ENCODE data around the gene PLD5.

Gene PLD5

DNA sequence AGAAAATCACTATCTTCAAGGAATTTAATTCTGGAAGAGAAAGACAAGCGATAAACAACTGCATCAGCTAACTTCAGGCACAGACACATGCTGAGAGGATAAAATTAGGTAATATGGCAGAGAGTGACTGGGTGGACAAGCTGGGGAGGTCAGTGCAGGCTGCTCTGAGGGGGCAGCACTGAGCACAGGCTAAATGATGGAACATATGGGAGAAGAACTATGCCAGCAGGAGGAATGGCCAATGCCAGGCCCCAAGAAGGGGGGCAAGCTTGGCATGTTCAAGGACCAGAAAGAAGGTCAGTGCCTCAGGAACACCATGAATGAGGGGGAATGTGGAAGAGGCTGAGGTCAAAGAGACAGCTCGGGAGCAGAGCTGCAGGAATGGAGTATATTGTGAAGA lies 334.9 kb downstream of the PLD5 start:
- TF ChIP-seq, protein P1, sequence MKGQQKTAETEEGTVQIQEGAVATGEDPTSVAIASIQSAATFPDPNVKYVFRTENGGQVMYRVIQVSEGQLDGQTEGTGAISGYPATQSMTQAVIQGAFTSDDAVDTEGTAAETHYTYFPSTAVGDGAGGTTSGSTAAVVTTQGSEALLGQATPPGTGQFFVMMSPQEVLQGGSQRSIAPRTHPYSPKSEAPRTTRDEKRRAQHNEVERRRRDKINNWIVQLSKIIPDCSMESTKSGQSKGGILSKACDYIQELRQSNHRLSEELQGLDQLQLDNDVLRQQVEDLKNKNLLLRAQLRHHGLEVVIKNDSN (IDR thresholded peaks at IDR 0.05) = no peak
- no peak for TF ChIP-seq CREB1 (IDR thresholded peaks at IDR 0.05; ENCODE audit: low read depth)
- TF ChIP-seq, protein P2, sequence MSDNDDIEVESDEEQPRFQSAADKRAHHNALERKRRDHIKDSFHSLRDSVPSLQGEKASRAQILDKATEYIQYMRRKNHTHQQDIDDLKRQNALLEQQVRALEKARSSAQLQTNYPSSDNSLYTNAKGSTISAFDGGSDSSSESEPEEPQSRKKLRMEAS (IDR thresholded peaks at IDR 0.05) = no peak
- TF ChIP-seq FOXM1 (IDR thresholded peaks at IDR 0.05; ENCODE audit: borderline replicate concordance, low read depth) = no peak
- TF ChIP-seq TCF12 (IDR thresholded peaks at IDR 0.05; ENCODE audit: low read depth) = no peak
- no peak for TF ChIP-seq TAF1 (IDR thresholded peaks at IDR 0.05; ENCODE audit: low read depth)
- no peak for TF ChIP-seq RAD21 (IDR thresholded peaks at IDR 0.05; ENCODE audit: low read depth)
- TF ChIP-seq, protein P3, sequence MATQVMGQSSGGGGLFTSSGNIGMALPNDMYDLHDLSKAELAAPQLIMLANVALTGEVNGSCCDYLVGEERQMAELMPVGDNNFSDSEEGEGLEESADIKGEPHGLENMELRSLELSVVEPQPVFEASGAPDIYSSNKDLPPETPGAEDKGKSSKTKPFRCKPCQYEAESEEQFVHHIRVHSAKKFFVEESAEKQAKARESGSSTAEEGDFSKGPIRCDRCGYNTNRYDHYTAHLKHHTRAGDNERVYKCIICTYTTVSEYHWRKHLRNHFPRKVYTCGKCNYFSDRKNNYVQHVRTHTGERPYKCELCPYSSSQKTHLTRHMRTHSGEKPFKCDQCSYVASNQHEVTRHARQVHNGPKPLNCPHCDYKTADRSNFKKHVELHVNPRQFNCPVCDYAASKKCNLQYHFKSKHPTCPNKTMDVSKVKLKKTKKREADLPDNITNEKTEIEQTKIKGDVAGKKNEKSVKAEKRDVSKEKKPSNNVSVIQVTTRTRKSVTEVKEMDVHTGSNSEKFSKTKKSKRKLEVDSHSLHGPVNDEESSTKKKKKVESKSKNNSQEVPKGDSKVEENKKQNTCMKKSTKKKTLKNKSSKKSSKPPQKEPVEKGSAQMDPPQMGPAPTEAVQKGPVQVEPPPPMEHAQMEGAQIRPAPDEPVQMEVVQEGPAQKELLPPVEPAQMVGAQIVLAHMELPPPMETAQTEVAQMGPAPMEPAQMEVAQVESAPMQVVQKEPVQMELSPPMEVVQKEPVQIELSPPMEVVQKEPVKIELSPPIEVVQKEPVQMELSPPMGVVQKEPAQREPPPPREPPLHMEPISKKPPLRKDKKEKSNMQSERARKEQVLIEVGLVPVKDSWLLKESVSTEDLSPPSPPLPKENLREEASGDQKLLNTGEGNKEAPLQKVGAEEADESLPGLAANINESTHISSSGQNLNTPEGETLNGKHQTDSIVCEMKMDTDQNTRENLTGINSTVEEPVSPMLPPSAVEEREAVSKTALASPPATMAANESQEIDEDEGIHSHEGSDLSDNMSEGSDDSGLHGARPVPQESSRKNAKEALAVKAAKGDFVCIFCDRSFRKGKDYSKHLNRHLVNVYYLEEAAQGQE (IDR thresholded peaks at IDR 0.05; ENCODE audit: low read depth) = no peak
- TF ChIP-seq ZBTB7A (IDR thresholded peaks at IDR 0.05; ENCODE audit: low read depth) = no peak
- no peak for TF ChIP-seq EGR1 (IDR thresholded peaks at IDR 0.05)
- TF ChIP-seq NFIC (IDR thresholded peaks at IDR 0.05) = no peak
- no peak for TF ChIP-seq CEBPB (IDR thresholded peaks at IDR 0.05)
- no peak for TF ChIP-seq YY1 (IDR thresholded peaks at IDR 0.05; ENCODE audit: low read depth)
- no peak for TF ChIP-seq TEAD4 (IDR thresholded peaks at IDR 0.05)
- no peak for TF ChIP-seq EP300 (IDR thresholded peaks at IDR 0.05; ENCODE audit: borderline replicate concordance)

DNA sequence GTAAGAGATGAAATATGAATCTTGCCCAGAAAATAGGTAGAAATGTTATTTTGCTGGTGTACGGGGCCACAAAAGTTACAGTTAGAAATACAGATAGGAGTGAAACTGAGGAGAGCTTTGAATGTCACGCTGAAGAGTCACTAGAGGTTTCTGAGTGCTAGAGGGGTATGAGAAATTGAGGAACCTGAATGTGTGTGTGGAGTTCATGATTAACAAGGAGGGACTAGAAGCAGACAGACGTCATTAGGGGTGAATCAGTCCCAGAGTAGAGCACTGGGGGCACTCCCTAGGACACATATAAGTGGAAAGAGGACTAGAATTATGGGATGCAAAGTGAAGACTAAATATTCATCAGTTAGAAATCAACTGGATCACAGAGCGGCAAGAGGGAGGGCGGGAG lies 336.7 kb downstream of the PLD5 start:
- no peak for TF ChIP-seq EP300 (IDR thresholded peaks at IDR 0.05; ENCODE audit: borderline replicate concordance)
- TF ChIP-seq, protein P1 (IDR thresholded peaks at IDR 0.05) = no peak
- TF ChIP-seq CEBPB (IDR thresholded peaks at IDR 0.05) = no peak
- TF ChIP-seq, protein P3 (IDR thresholded peaks at IDR 0.05; ENCODE audit: low read depth) = no peak
- no peak for TF ChIP-seq TAF1 (IDR thresholded peaks at IDR 0.05; ENCODE audit: low read depth)
- TF ChIP-seq, protein P2 (IDR thresholded peaks at IDR 0.05) = no peak

DNA sequence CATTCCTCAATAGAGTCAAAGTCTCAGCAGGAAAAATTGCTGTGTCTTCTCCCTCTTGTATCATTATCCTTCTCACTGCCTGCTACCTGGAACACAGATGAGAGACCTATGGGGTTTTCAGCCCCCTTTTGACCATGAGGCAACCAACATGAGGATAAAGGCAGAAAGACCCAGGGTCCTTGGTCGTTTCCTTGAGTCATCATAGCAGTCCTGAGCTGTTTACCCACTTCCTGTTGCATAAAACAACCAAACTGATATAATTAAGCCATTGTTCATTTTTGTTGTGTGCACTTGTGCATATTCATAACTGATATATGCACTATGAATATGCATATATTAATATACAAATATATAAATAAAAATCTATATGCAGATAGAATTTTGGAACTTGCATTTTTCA lies 337.3 kb downstream of the PLD5 start:
- no peak for TF ChIP-seq CREB1 (IDR thresholded peaks at IDR 0.05; ENCODE audit: low read depth)
- TF ChIP-seq, protein P1 (IDR thresholded peaks at IDR 0.05) = no peak
- no peak for TF ChIP-seq FOXM1 (IDR thresholded peaks at IDR 0.05; ENCODE audit: borderline replicate concordance, low read depth)
- TF ChIP-seq, protein P3 (IDR thresholded peaks at IDR 0.05; ENCODE audit: low read depth) = no peak
- TF ChIP-seq ZBTB7A (IDR thresholded peaks at IDR 0.05; ENCODE audit: low read depth) = no peak
- TF ChIP-seq TAF1 (IDR thresholded peaks at IDR 0.05; ENCODE audit: low read depth) = no peak
- no peak for TF ChIP-seq TCF12 (IDR thresholded peaks at IDR 0.05; ENCODE audit: low read depth)
- TF ChIP-seq TEAD4 (IDR thresholded peaks at IDR 0.05) = no peak
- no peak for TF ChIP-seq CEBPB (IDR thresholded peaks at IDR 0.05)
- TF ChIP-seq, protein P2 (IDR thresholded peaks at IDR 0.05) = no peak
- TF ChIP-seq EGR1 (IDR thresholded peaks at IDR 0.05) = no peak
- no peak for TF ChIP-seq NFIC (IDR thresholded peaks at IDR 0.05)
- no peak for TF ChIP-seq YY1 (IDR thresholded peaks at IDR 0.05; ENCODE audit: low read depth)
- TF ChIP-seq RAD21 (IDR thresholded peaks at IDR 0.05; ENCODE audit: low read depth) = no peak
- no peak for TF ChIP-seq EP300 (IDR thresholded peaks at IDR 0.05; ENCODE audit: borderline replicate concordance)

DNA sequence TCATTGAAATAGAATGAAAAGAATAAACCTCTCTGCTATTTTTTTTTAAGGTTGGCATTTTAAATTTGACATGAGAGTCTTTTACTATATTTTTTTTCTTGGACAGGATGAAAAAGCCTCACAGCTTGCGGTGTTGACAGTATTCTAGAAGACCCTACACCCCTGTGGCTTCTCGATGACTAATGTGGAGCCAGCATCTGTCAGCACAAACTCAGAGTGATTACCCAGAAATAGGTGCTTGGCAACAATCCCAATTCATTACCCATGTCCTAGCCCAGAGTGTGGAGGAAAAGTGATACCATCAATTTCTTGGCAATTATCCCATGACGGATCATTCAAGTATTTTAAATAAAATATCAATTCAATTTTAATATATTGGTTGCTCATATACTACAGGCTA lies 338.8 kb downstream of the PLD5 start:
- TF ChIP-seq, protein P3 (IDR thresholded peaks at IDR 0.05; ENCODE audit: low read depth) = no peak
- no peak for TF ChIP-seq TEAD4 (IDR thresholded peaks at IDR 0.05)
- no peak for TF ChIP-seq NFIC (IDR thresholded peaks at IDR 0.05)
- no peak for TF ChIP-seq EGR1 (IDR thresholded peaks at IDR 0.05)
- no peak for TF ChIP-seq YY1 (IDR thresholded peaks at IDR 0.05; ENCODE audit: low read depth)
